ENCODE measurements around the gene NT5DC3. TPM values are rescaled to one million over a fixed set of nuclear protein-coding genes. Genes with fewer than 3 reads are reported as not detected.
A peak's percentile ranks its signal among the peaks of the same experiment; 100 is the strongest.

Gene NT5DC3
- total and polyA plus RNA-seq, 9 of the 15 experiments (the other 6 are each of a cell fraction or from before 2014, with no cell fraction given): 6.3 to 33.5 (median 24.5) TPM

GRCh38 chr12:103727638-103728037 lies 113.4 kb downstream of the NT5DC3 start:
- FAIRE-seq (no peak), ATAC-seq (peak; percentile 42; the same call in 1 of the 3 replicates)
- TF ChIP-seq ZNF239 (CRISPR knock-in tag; IDR thresholded peaks at IDR 0.05): peak; percentile 95
- TF ChIP-seq TOE1 (IDR thresholded peaks at IDR 0.05; ENCODE audit: borderline replicate concordance): peak; percentile 42; the same call in 1 of the 2 replicates
- no peak for TF ChIP-seq TOE1 (CRISPR knock-in tag; IDR thresholded peaks at IDR 0.05; ENCODE audit: borderline replicate concordance, low read depth)
- no peak for TF ChIP-seq POLR2AphosphoS2 (IDR thresholded peaks at IDR 0.05; ENCODE audit: low read length)
- peak; percentile 75 for TF ChIP-seq TFE3 (CRISPR knock-in tag; IDR thresholded peaks at IDR 0.05)
- TF ChIP-seq L3MBTL2 (IDR thresholded peaks at IDR 0.05): no peak
- TF ChIP-seq USF2 (CRISPR knock-in tag; IDR thresholded peaks at IDR 0.05): peak; percentile 31; the same call in 1 of the 2 replicates
- TF ChIP-seq ZNF384 (IDR thresholded peaks at IDR 0.05; ENCODE audit: low read depth, low read length): no peak

More at GRCh38 chr12:103727638-103728037, 113.4 kb downstream of the NT5DC3 start:
- no peak for DNase-seq (ENCODE audit: extremely low read depth in 1 of 4, low spot score in 3 of 4)
- Histone ChIP-seq H4K20me1 (replicated peaks; ENCODE audit: control insufficient read depth, insufficient read depth, low read length) (no peaks in the 10 kb centered on the region), H3K9me3 (replicated peaks; ENCODE audit: control insufficient read depth, insufficient read depth, low read depth, low read length) (no peaks in the 10 kb centered on the region), H3K27me3 (ENCODE audit: control insufficient read depth in 2 of 2, insufficient read depth in 2 of 2, low read length in 2 of 2) (peaks cover 2 to 20% of the 10 kb centered on the region in 2 experiments; a peak in 3 of 5 replicates), H3K9me1 (ENCODE audit: control insufficient read depth, insufficient read depth, low read length) (no peaks in the 10 kb centered on the region), H3K4me1 (replicated peaks in 1 of 2; ENCODE audit: control insufficient read depth in 2 of 2, insufficient read depth in 2 of 2, low read length in 2 of 2) (no peaks in the 10 kb centered on the region), H3K36me3 (ENCODE audit: control insufficient read depth, insufficient read depth, low read length) (no peaks in the 10 kb centered on the region), H3K4me3 (no peak overlapping the region), H3K79me2 (ENCODE audit: control insufficient read depth, insufficient read depth, low read length) (no peaks in the 10 kb centered on the region), H3K4me2 (ENCODE audit: insufficient read depth, low read length) (no peak overlapping the region), H3K9ac (ENCODE audit: insufficient read depth in 1 of 2, low read depth in 2 of 2, low read length in 2 of 2) (no peak overlapping the region), H3K27ac (ENCODE audit: extremely low read depth, low read depth, low read length) (no peak overlapping the region), H2AFZ (ENCODE audit: low read depth, low read length) (no peak overlapping the region)
- intact Hi-C loops (cut with micrococcal nuclease) (no loop called here), in situ Hi-C loops (cut with MboI) (no loop called here)
- ChIA-PET CTCF (ENCODE audit: low intra/inter-chr PET ratio) (no interaction called here), POLR2A (interaction anchor here (0.7 kb wide), 1 partner anchor 170 kb away, joined by 3 read pairs; no protein-coding TSS in a partner anchor)
- WGBS (ENCODE audit: insufficient coverage, low coverage, missing lambda C conversion rate): 2% methylated on average over 3 of the region's 3 CpGs
- no TSS peak for BruUV-seq (replicated peaks)
